ENCODE measurements around the gene POU2F3.

DNA sequence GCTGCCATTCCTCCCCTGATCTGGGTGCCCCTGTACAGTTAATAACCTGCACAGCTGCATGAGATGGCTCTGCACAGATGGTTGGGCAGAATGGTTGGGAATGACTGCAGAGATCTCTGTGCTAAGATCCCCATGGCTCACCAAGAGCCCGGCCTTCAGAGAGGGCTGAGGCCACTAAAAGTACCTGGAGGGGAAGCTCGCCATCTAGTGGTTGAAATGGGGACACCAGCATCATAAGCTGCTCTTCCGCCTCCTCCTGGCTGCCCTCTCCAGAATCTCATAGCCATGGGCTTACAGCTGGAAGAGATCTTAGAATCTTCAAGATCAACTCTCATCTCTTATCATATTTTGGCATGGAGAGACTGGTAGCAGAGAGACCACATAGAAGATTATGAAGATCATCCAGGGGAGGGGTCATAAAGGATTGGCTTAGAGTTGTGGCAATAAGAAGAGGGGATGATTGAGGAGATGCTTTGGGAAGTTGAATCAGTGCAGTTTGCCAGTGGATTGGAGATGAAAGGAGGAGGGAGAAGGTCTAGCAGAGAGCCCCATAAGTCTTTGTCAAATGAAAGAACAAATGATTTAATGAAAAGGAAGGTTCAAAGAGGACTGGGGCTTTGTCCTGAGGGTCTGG, 63.2 kb downstream of the POU2F3 start:
- TF ChIP-seq ZNF174 (tag by site-specific recombination; IDR thresholded peaks at IDR 0.05): no peak
- TF ChIP-seq, protein P1, sequence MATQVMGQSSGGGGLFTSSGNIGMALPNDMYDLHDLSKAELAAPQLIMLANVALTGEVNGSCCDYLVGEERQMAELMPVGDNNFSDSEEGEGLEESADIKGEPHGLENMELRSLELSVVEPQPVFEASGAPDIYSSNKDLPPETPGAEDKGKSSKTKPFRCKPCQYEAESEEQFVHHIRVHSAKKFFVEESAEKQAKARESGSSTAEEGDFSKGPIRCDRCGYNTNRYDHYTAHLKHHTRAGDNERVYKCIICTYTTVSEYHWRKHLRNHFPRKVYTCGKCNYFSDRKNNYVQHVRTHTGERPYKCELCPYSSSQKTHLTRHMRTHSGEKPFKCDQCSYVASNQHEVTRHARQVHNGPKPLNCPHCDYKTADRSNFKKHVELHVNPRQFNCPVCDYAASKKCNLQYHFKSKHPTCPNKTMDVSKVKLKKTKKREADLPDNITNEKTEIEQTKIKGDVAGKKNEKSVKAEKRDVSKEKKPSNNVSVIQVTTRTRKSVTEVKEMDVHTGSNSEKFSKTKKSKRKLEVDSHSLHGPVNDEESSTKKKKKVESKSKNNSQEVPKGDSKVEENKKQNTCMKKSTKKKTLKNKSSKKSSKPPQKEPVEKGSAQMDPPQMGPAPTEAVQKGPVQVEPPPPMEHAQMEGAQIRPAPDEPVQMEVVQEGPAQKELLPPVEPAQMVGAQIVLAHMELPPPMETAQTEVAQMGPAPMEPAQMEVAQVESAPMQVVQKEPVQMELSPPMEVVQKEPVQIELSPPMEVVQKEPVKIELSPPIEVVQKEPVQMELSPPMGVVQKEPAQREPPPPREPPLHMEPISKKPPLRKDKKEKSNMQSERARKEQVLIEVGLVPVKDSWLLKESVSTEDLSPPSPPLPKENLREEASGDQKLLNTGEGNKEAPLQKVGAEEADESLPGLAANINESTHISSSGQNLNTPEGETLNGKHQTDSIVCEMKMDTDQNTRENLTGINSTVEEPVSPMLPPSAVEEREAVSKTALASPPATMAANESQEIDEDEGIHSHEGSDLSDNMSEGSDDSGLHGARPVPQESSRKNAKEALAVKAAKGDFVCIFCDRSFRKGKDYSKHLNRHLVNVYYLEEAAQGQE (tag by site-specific recombination; IDR thresholded peaks at IDR 0.05): no peak
- TF ChIP-seq, protein P2, sequence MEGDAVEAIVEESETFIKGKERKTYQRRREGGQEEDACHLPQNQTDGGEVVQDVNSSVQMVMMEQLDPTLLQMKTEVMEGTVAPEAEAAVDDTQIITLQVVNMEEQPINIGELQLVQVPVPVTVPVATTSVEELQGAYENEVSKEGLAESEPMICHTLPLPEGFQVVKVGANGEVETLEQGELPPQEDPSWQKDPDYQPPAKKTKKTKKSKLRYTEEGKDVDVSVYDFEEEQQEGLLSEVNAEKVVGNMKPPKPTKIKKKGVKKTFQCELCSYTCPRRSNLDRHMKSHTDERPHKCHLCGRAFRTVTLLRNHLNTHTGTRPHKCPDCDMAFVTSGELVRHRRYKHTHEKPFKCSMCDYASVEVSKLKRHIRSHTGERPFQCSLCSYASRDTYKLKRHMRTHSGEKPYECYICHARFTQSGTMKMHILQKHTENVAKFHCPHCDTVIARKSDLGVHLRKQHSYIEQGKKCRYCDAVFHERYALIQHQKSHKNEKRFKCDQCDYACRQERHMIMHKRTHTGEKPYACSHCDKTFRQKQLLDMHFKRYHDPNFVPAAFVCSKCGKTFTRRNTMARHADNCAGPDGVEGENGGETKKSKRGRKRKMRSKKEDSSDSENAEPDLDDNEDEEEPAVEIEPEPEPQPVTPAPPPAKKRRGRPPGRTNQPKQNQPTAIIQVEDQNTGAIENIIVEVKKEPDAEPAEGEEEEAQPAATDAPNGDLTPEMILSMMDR (tag by site-specific recombination; IDR thresholded peaks at IDR 0.05): no peak
- TF ChIP-seq ZNF707 (tag by site-specific recombination; IDR thresholded peaks at IDR 0.05): no peak
- TF ChIP-seq, protein P3, sequence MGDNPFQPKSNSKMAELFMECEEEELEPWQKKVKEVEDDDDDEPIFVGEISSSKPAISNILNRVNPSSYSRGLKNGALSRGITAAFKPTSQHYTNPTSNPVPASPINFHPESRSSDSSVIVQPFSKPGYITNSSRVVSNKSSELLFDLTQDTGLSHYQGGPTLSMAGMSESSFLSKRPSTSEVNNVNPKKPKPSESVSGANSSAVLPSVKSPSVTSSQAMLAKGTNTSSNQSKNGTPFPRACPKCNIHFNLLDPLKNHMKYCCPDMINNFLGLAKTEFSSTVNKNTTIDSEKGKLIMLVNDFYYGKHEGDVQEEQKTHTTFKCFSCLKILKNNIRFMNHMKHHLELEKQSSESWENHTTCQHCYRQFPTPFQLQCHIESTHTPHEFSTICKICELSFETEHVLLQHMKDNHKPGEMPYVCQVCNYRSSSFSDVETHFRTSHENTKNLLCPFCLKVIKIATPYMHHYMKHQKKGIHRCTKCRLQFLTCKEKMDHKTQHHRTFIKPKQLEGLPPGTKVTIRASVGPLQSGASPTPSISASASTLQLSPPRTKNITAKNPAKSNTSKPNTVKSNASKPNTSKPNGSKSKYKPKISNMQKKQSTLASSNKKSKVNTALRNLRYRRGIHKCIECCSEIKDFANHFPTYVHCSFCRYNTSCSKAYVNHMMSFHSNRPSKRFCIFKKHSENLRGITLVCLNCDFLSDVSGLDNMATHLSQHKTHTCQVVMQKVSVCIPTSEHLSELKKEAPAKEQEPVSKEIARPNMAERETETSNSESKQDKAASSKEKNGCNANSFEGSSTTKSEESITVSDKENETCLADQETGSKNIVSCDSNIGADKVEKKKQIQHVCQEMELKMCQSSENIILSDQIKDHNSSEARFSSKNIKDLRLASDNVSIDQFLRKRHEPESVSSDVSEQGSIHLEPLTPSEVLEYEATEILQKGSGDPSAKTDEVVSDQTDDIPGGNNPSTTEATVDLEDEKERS (tag by site-specific recombination; IDR thresholded peaks at IDR 0.05): no peak
- TF ChIP-seq BCL11A (tag by site-specific recombination; IDR thresholded peaks at IDR 0.05; ENCODE audit: low read depth): no peak
